Activated CD4-positive, alpha-beta T cell treated with anti-CD3 and anti-CD28 coated beads, Interleukin-2, amount 50 U/mL, for 1 hour (primary cell): ENCODE data around the gene KANSL1.
"Not testable (repeated sequence)": the region's sequence is repeated elsewhere in the genome, so short reads cannot be mapped to it uniquely, and the experiment has no call there.

Source experiments
- DNase-seq: peaks from one replicate; pipeline ENCODE4 v3.0.0-alpha.2; 2020

KANSL1 gene

GRCh38 chr17:46010597-46011186, 182.5 kb downstream of the KANSL1 start:
- no peak for DNase-seq

- DNase-seq, result no peak
These were observed 183.3 kb downstream of the KANSL1 start for GRCh38 chr17:46009681-46010596.

- no peak for DNase-seq
These were observed 184.6 kb downstream of the KANSL1 start for GRCh38 chr17:46008591-46008990.

- no peak for DNase-seq
These were observed 185.7 kb downstream of the KANSL1 start for GRCh38 chr17:46007461-46007965.

- DNase-seq, result not testable (repeated sequence)
These were observed 187.1 kb downstream of the KANSL1 start for GRCh38 chr17:46006082-46006481.

GRCh38 chr17:46003907-46004748, 189.1 kb downstream of the KANSL1 start:
- DNase-seq, result no peak

GRCh38 chr17:46002973-46003316, 190.3 kb downstream of the KANSL1 start:
- DNase-seq, result no peak

GRCh38 chr17:46002311-46002972, 190.8 kb downstream of the KANSL1 start:
- DNase-seq, result peak; percentile 72

- DNase-seq, result no peak
These were observed 191.6 kb downstream of the KANSL1 start for GRCh38 chr17:46001390-46002310.

GRCh38 chr17:46000757-46001156, 192.5 kb downstream of the KANSL1 start:
- no peak for DNase-seq

GRCh38 chr17:46000292-46000691, 192.9 kb downstream of the KANSL1 start:
- DNase-seq, result no peak

GRCh38 chr17:45999900-46000290, 193.3 kb downstream of the KANSL1 start:
- DNase-seq, result no peak

GRCh38 chr17:45998987-45999899, 194.0 kb downstream of the KANSL1 start, which contains the start of gene STH:
Gene STH, plus strand, starts transcription at chr17:45999250. Its CDS starts 30 bp downstream, at chr17:45999280.
- no peak for DNase-seq

- DNase-seq, result no peak
These were observed 195.6 kb downstream of the KANSL1 start for GRCh38 chr17:45997624-45998023.

- DNase-seq, result no peak
These were observed 196.1 kb downstream of the KANSL1 start for GRCh38 chr17:45997166-45997565.

- DNase-seq, result no peak
These were observed 196.8 kb downstream of the KANSL1 start for GRCh38 chr17:45996282-45996937.

GRCh38 chr17:45995627-45996270, 197.5 kb downstream of the KANSL1 start:
- DNase-seq, result no peak

- no peak for DNase-seq
These were observed 198.2 kb downstream of the KANSL1 start for GRCh38 chr17:45994987-45995386.

GRCh38 chr17:45993962-45994627, 199.1 kb downstream of the KANSL1 start:
- DNase-seq, result no peak
